ENCODE results near the gene TUBB4A. TPM values are rescaled to one million over a fixed set of nuclear protein-coding genes. Genes with fewer than 3 reads are reported as not detected.

The TUBB4A gene
- total and polyA plus RNA-seq, 9 of the 15 experiments (the other 6 are each of a cell fraction or from before 2014, with no cell fraction given): 0.14 to 7.0 (median 0.75) TPM

DNA sequence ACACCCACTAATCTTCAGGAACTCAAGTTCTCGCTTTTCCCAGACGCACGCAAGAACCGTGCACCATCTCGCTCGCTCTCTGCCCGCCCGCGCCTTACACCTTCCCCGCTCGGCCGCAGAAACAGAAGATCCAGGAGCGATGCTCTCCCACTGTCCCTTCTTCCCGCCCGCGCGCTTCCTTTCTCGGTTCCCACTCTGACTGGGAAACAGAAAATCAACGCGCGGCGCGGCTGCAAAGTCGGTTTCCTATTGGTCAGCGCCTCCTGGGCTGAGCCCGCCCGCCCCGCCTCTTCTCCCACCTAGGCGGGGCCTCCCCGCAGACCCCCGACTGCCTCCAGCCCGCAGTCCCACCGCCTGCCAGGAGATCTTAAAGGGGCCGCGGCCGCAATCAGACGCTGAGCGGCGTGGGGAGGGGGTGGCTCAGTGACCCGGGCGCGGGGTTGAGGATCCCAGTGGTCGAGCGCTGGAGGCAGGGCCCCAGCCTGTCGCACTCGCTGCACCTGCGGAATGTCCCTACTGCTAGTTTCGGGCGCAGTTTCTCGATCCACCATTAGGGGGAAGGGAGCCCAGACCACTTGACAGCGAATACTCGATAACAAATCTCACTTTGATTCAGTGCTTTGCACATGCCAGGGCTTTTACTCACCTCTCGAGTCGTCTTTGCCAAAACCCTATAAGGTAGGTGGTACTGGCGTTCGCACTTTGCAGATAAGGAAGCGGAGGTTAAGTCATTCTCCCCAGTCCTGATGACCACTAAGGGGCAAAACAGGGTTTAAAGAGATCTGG, 41.8 kb downstream of the TUBB4A start (continued):
- TF ChIP-seq MYNN (IDR thresholded peaks at IDR 0.05): no peak
- TF ChIP-seq MYNN (CRISPR knock-in tag; IDR thresholded peaks at IDR 0.05): no peak
- TF ChIP-seq KLF13 (tag; IDR thresholded peaks at IDR 0.05; ENCODE audit: borderline replicate concordance, low read depth): no peak
- TF ChIP-seq TARDBP (IDR thresholded peaks at IDR 0.05): no peak
- TF ChIP-seq, protein P1, sequence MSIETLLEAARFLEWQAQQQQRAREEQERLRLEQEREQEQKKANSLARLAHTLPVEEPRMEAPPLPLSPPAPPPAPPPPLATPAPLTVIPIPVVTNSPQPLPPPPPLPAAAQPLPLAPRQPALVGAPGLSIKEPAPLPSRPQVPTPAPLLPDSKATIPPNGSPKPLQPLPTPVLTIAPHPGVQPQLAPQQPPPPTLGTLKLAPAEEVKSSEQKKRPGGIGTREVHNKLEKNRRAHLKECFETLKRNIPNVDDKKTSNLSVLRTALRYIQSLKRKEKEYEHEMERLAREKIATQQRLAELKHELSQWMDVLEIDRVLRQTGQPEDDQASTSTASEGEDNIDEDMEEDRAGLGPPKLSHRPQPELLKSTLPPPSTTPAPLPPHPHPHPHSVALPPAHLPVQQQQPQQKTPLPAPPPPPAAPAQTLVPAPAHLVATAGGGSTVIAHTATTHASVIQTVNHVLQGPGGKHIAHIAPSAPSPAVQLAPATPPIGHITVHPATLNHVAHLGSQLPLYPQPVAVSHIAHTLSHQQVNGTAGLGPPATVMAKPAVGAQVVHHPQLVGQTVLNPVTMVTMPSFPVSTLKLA (conservative IDR thresholded peaks at IDR 0.05): peak; percentile 49 to 59; a peak in 3 of 4 replicates
- no peak for TF ChIP-seq HNRNPK (IDR thresholded peaks at IDR 0.05; ENCODE audit: low read depth, low read length, poor library complexity, severe bottlenecking)
- TF ChIP-seq, protein P2, sequence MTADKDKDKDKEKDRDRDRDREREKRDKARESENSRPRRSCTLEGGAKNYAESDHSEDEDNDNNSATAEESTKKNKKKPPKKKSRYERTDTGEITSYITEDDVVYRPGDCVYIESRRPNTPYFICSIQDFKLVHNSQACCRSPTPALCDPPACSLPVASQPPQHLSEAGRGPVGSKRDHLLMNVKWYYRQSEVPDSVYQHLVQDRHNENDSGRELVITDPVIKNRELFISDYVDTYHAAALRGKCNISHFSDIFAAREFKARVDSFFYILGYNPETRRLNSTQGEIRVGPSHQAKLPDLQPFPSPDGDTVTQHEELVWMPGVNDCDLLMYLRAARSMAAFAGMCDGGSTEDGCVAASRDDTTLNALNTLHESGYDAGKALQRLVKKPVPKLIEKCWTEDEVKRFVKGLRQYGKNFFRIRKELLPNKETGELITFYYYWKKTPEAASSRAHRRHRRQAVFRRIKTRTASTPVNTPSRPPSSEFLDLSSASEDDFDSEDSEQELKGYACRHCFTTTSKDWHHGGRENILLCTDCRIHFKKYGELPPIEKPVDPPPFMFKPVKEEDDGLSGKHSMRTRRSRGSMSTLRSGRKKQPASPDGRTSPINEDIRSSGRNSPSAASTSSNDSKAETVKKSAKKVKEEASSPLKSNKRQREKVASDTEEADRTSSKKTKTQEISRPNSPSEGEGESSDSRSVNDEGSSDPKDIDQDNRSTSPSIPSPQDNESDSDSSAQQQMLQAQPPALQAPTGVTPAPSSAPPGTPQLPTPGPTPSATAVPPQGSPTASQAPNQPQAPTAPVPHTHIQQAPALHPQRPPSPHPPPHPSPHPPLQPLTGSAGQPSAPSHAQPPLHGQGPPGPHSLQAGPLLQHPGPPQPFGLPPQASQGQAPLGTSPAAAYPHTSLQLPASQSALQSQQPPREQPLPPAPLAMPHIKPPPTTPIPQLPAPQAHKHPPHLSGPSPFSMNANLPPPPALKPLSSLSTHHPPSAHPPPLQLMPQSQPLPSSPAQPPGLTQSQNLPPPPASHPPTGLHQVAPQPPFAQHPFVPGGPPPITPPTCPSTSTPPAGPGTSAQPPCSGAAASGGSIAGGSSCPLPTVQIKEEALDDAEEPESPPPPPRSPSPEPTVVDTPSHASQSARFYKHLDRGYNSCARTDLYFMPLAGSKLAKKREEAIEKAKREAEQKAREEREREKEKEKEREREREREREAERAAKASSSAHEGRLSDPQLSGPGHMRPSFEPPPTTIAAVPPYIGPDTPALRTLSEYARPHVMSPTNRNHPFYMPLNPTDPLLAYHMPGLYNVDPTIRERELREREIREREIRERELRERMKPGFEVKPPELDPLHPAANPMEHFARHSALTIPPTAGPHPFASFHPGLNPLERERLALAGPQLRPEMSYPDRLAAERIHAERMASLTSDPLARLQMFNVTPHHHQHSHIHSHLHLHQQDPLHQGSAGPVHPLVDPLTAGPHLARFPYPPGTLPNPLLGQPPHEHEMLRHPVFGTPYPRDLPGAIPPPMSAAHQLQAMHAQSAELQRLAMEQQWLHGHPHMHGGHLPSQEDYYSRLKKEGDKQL (CRISPR knock-in tag; IDR thresholded peaks at IDR 0.05; ENCODE audit: borderline replicate concordance): no peak; the same call in 1 of the 2 replicates
- TF ChIP-seq DPF2 (IDR thresholded peaks at IDR 0.05): no peak; the same call in 1 of the 2 replicates
- 0 out of 4 replicates have a peak, but pooled peaks have one; percentile 49 to 50 for TF ChIP-seq ARNT (IDR thresholded peaks at IDR 0.05)
- TF ChIP-seq, protein P3, sequence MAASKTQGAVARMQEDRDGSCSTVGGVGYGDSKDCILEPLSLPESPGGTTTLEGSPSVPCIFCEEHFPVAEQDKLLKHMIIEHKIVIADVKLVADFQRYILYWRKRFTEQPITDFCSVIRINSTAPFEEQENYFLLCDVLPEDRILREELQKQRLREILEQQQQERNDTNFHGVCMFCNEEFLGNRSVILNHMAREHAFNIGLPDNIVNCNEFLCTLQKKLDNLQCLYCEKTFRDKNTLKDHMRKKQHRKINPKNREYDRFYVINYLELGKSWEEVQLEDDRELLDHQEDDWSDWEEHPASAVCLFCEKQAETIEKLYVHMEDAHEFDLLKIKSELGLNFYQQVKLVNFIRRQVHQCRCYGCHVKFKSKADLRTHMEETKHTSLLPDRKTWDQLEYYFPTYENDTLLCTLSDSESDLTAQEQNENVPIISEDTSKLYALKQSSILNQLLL (CRISPR knock-in tag; IDR thresholded peaks at IDR 0.05; ENCODE audit: borderline replicate concordance): no peak
- TF ChIP-seq, protein P4, sequence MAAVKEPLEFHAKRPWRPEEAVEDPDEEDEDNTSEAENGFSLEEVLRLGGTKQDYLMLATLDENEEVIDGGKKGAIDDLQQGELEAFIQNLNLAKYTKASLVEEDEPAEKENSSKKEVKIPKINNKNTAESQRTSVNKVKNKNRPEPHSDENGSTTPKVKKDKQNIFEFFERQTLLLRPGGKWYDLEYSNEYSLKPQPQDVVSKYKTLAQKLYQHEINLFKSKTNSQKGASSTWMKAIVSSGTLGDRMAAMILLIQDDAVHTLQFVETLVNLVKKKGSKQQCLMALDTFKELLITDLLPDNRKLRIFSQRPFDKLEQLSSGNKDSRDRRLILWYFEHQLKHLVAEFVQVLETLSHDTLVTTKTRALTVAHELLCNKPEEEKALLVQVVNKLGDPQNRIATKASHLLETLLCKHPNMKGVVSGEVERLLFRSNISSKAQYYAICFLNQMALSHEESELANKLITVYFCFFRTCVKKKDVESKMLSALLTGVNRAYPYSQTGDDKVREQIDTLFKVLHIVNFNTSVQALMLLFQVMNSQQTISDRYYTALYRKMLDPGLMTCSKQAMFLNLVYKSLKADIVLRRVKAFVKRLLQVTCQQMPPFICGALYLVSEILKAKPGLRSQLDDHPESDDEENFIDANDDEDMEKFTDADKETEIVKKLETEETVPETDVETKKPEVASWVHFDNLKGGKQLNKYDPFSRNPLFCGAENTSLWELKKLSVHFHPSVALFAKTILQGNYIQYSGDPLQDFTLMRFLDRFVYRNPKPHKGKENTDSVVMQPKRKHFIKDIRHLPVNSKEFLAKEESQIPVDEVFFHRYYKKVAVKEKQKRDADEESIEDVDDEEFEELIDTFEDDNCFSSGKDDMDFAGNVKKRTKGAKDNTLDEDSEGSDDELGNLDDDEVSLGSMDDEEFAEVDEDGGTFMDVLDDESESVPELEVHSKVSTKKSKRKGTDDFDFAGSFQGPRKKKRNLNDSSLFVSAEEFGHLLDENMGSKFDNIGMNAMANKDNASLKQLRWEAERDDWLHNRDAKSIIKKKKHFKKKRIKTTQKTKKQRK (IDR thresholded peaks at IDR 0.05; ENCODE audit: borderline replicate concordance, low read depth, low read length): no peak
- TF ChIP-seq, protein P5, sequence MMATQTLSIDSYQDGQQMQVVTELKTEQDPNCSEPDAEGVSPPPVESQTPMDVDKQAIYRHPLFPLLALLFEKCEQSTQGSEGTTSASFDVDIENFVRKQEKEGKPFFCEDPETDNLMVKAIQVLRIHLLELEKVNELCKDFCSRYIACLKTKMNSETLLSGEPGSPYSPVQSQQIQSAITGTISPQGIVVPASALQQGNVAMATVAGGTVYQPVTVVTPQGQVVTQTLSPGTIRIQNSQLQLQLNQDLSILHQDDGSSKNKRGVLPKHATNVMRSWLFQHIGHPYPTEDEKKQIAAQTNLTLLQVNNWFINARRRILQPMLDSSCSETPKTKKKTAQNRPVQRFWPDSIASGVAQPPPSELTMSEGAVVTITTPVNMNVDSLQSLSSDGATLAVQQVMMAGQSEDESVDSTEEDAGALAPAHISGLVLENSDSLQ (IDR thresholded peaks at IDR 0.05): peak; percentile 15; the same call in 1 of the 2 replicates
- TF ChIP-seq PRMT5 (CRISPR knock-in tag; IDR thresholded peaks at IDR 0.05): no peak
- TF ChIP-seq NCOR1 (IDR thresholded peaks at IDR 0.05): no peak; the same call in 1 of the 2 replicates
